ENCODE results near the gene NUCKS1.
A peak's percentile ranks its signal among the peaks of the same experiment; 100 is the strongest.

Gene NUCKS1

DNA sequence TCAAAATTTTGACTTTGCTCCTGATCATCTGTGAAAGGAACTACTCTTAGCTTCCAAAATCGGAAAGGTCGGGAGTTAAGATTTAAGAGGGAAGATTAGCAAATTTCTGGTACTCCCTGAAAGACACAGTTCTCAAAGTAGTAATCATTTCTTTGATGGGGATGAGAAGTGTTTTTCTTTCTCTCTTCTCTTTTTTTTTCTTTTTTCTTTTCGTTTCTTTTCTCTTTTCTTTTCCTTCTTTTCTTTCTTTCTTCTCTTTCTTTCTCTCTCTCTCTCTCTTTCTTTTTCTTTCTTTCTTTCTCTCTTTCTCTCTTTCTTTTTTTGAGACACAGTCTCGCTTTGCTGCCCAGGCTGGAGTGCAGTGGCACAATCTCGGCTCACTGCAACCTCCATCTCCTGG, 30.4 kb upstream of the NUCKS1 start:
- Histone ChIP-seq H3K36me3 (ENCODE audit: low read length) (no peaks in the 10 kb centered on the region), H3K9me3 (ENCODE audit: insufficient read depth, low read length) (no peaks in the 10 kb centered on the region), H4K20me1 (ENCODE audit: low read depth, low read length) (no peaks in the 10 kb centered on the region), H3K4me3 (ENCODE audit: insufficient read depth, low read length, poor library complexity, severe bottlenecking) (no peak overlapping the region), H3K9me2 (replicated peaks; ENCODE audit: insufficient read depth, low read length) (no peaks in the 10 kb centered on the region), H3K27ac (ENCODE audit: low read depth, low read length) (no peak overlapping the region), H3K9ac (ENCODE audit: low read length) (no peak overlapping the region), H3F3A (ENCODE audit: insufficient read depth) (no peaks in the 10 kb centered on the region), H3K79me2 (ENCODE audit: insufficient read depth, low read length) (no peaks in the 10 kb centered on the region), H3K4me2 (ENCODE audit: low read depth, low read length, poor library complexity, severe bottlenecking) (no peak overlapping the region), H3K27me3 (ENCODE audit: low read length) (no peaks in the 10 kb centered on the region), H2AFZ (ENCODE audit: low read depth, low read length, severe bottlenecking) (no peak overlapping the region)
- no peak for TF ChIP-seq EZH2phosphoT487 (conservative IDR thresholded peaks at IDR 0.05; ENCODE audit: low read length)

DNA sequence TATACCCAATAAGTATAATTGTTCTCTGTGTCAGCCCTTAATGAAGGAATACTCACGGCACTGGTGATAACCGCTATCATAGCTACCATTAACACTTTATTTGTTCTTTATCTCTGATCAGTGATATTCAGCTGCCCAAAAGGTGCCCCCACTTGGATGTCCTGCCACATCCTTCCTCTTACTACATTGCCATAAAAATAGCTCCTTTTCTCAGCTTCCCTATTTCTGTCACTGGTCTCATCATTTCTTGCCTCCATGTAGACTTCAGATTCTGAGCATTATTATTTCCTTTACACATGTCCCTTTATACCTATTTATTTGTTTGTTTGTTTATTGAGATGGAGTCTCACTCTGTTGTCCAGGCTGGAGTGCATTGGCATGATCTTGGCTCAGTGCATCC, 28.0 kb upstream of the NUCKS1 start:
- H3K79me2 ChIP-seq (ENCODE audit: insufficient read depth, low read length): no peaks in the 10 kb centered on the region
- no peaks in the 10 kb centered on the region for H3K9me3 ChIP-seq (ENCODE audit: insufficient read depth, low read length)
- TF ChIP-seq CTCF (IDR thresholded peaks at IDR 0.05; ENCODE audit: insufficient read depth, low read length, poor library complexity, severe bottlenecking): no peak
- TF ChIP-seq EZH2phosphoT487 (conservative IDR thresholded peaks at IDR 0.05; ENCODE audit: low read length): no peak
- H3F3A ChIP-seq (ENCODE audit: insufficient read depth): no peaks in the 10 kb centered on the region
- no peak overlapping the region for H3K9ac ChIP-seq (ENCODE audit: low read length)
- no peaks in the 10 kb centered on the region for H3K27me3 ChIP-seq (ENCODE audit: low read length)
- H3K9me2 ChIP-seq (replicated peaks; ENCODE audit: insufficient read depth, low read length): no peaks in the 10 kb centered on the region
- H3K4me3 ChIP-seq (ENCODE audit: insufficient read depth, low read length, poor library complexity, severe bottlenecking): no peak overlapping the region
- H2AFZ ChIP-seq (ENCODE audit: low read depth, low read length, severe bottlenecking): no peak overlapping the region
- H4K20me1 ChIP-seq (ENCODE audit: low read depth, low read length): no peaks in the 10 kb centered on the region
- no peak overlapping the region for H3K27ac ChIP-seq (ENCODE audit: low read depth, low read length)
- no peaks in the 10 kb centered on the region for H3K36me3 ChIP-seq (ENCODE audit: low read length)
- no peak overlapping the region for H3K4me2 ChIP-seq (ENCODE audit: low read depth, low read length, poor library complexity, severe bottlenecking)

- H3K9me3 ChIP-seq (ENCODE audit: insufficient read depth, low read length): no peaks in the 10 kb centered on the region
- H4K20me1 ChIP-seq (ENCODE audit: low read depth, low read length): no peaks in the 10 kb centered on the region
- H3K79me2 ChIP-seq (ENCODE audit: insufficient read depth, low read length): no peaks in the 10 kb centered on the region
- no peaks in the 10 kb centered on the region for H3F3A ChIP-seq (ENCODE audit: insufficient read depth)
- no peaks in the 10 kb centered on the region for H3K9me2 ChIP-seq (replicated peaks; ENCODE audit: insufficient read depth, low read length)
- peak overlapping the region; percentile 68 for H2AFZ ChIP-seq (ENCODE audit: low read depth, low read length, severe bottlenecking)
- H3K27me3 ChIP-seq (ENCODE audit: low read length): no peaks in the 10 kb centered on the region
- no peak overlapping the region for H3K27ac ChIP-seq (ENCODE audit: low read depth, low read length)
- H3K4me2 ChIP-seq (ENCODE audit: low read depth, low read length, poor library complexity, severe bottlenecking): peak overlapping the region; percentile 68
- TF ChIP-seq CTCF (IDR thresholded peaks at IDR 0.05; ENCODE audit: insufficient read depth, low read length, poor library complexity, severe bottlenecking) (no peak), EZH2phosphoT487 (conservative IDR thresholded peaks at IDR 0.05; ENCODE audit: low read length) (no peak)
- peak overlapping the region; percentile 71; the same call in 1 of the 2 replicates for H3K9ac ChIP-seq (ENCODE audit: low read length)
- no peaks in the 10 kb centered on the region for H3K36me3 ChIP-seq (ENCODE audit: low read length)
- no peak overlapping the region for H3K4me3 ChIP-seq (ENCODE audit: insufficient read depth, low read length, poor library complexity, severe bottlenecking)
Measured at GRCh38 chr1:205775717-205776056, 25.7 kb upstream of the NUCKS1 start.

GRCh38 chr1:205775015-205775716, 25.2 kb upstream of the NUCKS1 start, which contains the start of gene RAB29:
RAB29 (minus strand) TSS chr1:205775482; CDS start chr1:205774956, 526 bp downstream.
- peak within 1 kb of the TSS; percentile 68 for H2AFZ ChIP-seq (ENCODE audit: low read depth, low read length, severe bottlenecking)
- H3K9me2 ChIP-seq (replicated peaks; ENCODE audit: insufficient read depth, low read length): no peaks in the 10 kb centered on the region
- no peaks in the 10 kb centered on the region for H3F3A ChIP-seq (ENCODE audit: insufficient read depth)
- TF ChIP-seq EZH2phosphoT487 (conservative IDR thresholded peaks at IDR 0.05; ENCODE audit: low read length) (no peak), CTCF (IDR thresholded peaks at IDR 0.05; ENCODE audit: insufficient read depth, low read length, poor library complexity, severe bottlenecking) (no peak)
- H3K79me2 ChIP-seq (ENCODE audit: insufficient read depth, low read length): no peaks in the 10 kb centered on the region
- no peaks in the 10 kb centered on the region for H3K9me3 ChIP-seq (ENCODE audit: insufficient read depth, low read length)
- H4K20me1 ChIP-seq (ENCODE audit: low read depth, low read length): no peaks in the 10 kb centered on the region
- peak within 1 kb of the TSS; percentile 68 for H3K4me2 ChIP-seq (ENCODE audit: low read depth, low read length, poor library complexity, severe bottlenecking)
- no peaks in the 10 kb centered on the region for H3K27me3 ChIP-seq (ENCODE audit: low read length)
- peak within 1 kb of the TSS; percentile 71 for H3K9ac ChIP-seq (ENCODE audit: low read length)
- no peaks in the 10 kb centered on the region for H3K36me3 ChIP-seq (ENCODE audit: low read length)
- H3K27ac ChIP-seq (ENCODE audit: low read depth, low read length): peak within 1 kb of the TSS; percentile 21; the same call in 1 of the 2 replicates
- peak within 1 kb of the TSS; percentile 82 for H3K4me3 ChIP-seq (ENCODE audit: insufficient read depth, low read length, poor library complexity, severe bottlenecking)
